K562 treated with DMSO at 1 percent for 24 hours (cell line): ENCODE results near the gene SPEF2. TPM values are rescaled to one million over a fixed set of nuclear protein-coding genes. Genes with fewer than 3 reads are reported as not detected.

Experiments used
- total RNA-seq: library from RNA; unstranded; fragments of 300-600 nt; gene quantifications from 2 replicates; pipeline ENCODE4 v1.2.3, GENCODE V29; 2022; ENCODE audit warnings: low read depth; ENCODE audit not compliant: insufficient read depth

Gene SPEF2
- 0.22 and 0.94 TPM in 2 replicates for total RNA-seq

GRCh38 chr5:35617435-35618303, at the start of gene SPEF2:
TSS of gene SPEF2 (plus strand) at chr5:35617863. CDS start at chr5:35617998, 135 bp downstream.

GRCh38 chr5:35856765-35857351, 239.2 kb downstream of the SPEF2 start, which contains the start of gene IL7R:
TSS of gene IL7R (plus strand) at chr5:35856891. CDS start at chr5:35856978, 87 bp downstream.

Other genes starting within 250 kb of the SPEF2 start
- not detected in 2 replicates for gene IL7R, start 239.0 kb downstream of the SPEF2 start, total RNA-seq